Prostate gland (tissue), 2 donors: ENCODE measurements around the gene SPI1.

Experiments
- CTCF ChIP-seq, 4 experiments: fragments of 200-600 bp in 2 of 4; fragments of 450-650 bp in 2 of 4; sonication (generic) in 2 of 4; IDR thresholded peaks; 1 replicate in 3 of 4; 2 replicates in 1 of 4; pipeline ENCODE4 v1.5.1; 2016 to 2019; ENCODE audit warnings: antibody characterized with exemption in 4 of 4, mild to moderate bottlenecking in 2 of 4, moderate library complexity in 2 of 4
- POLR2AphosphoS5 ChIP-seq: sonication (generic); formaldehyde crosslinking; IDR thresholded peaks from one replicate; pipeline ENCODE4 v1.6.1; 2017; ENCODE audit warnings: antibody characterized with exemption

- TF ChIP-seq CTCF (IDR thresholded peaks at IDR 0.05): no peak
- TF ChIP-seq POLR2AphosphoS5: no peak
Measured at GRCh38 chr11:47336595-47336994, 41.8 kb downstream of the SPI1 start.
